ENCODE measurements around the gene NUTM2G. TPM values are rescaled to one million over a fixed set of nuclear protein-coding genes. Genes with fewer than 3 reads are reported as not detected.
"Not testable (repeated sequence)": the region's sequence is repeated elsewhere in the genome, so short reads cannot be mapped to it uniquely, and the experiment has no call there.

NUTM2G gene
- total and polyA plus RNA-seq, 2 of the 4 experiments (the other 2 are of a cell fraction) = not detected

GRCh38 chr9:96940982-96941381 lies 12.3 kb downstream of the NUTM2G start:
- H3K27me3 ChIP-seq (ENCODE audit: control insufficient read depth, insufficient read depth, low read length) = not testable (repeated sequence)

GRCh38 chr9:96941628-96942027 lies 13.0 kb downstream of the NUTM2G start:
- H3K9ac ChIP-seq (ENCODE audit: low read depth, low read length); H3K36me3 ChIP-seq (ENCODE audit: control insufficient read depth, insufficient read depth, low read length); H2BK120ac ChIP-seq (ENCODE audit: low read depth, low read length); intact Hi-C loops (cut with micrococcal nuclease); ATAC-seq (ENCODE audit: low read depth); H3K4me3 ChIP-seq (ENCODE audit: insufficient read depth, low read depth, low read length); POLR2A ChIA-PET (ENCODE audit: unreplicated experiment); H4K20me1 ChIP-seq (ENCODE audit: insufficient read depth, low read length); H3K4me1 ChIP-seq (ENCODE audit: control insufficient read depth, insufficient read depth, low read length); H4K91ac ChIP-seq (ENCODE audit: insufficient read depth, low read depth, low read length); H3K14ac ChIP-seq (replicated peaks; ENCODE audit: low read depth, low read length); H3K56ac ChIP-seq (ENCODE audit: extremely low read depth, insufficient read depth, low read length); H2AFZ ChIP-seq (replicated peaks; ENCODE audit: low read length, poor library complexity); H2AK5ac ChIP-seq (ENCODE audit: low read depth, low read length); H2BK5ac ChIP-seq (ENCODE audit: low read depth, low read length, poor library complexity, severe bottlenecking); DNase-seq; H4K8ac ChIP-seq (ENCODE audit: low read depth in 2 of 2, low read length in 2 of 2); H2AK9ac ChIP-seq (replicated peaks; ENCODE audit: low read depth, low read length, poor library complexity); H3K18ac ChIP-seq (ENCODE audit: low read depth, low read length); H3K79me1 ChIP-seq (ENCODE audit: low read depth in 1 of 2, low read length in 2 of 2); H3K23ac ChIP-seq (ENCODE audit: low read depth, low read length); H2BK15ac ChIP-seq (ENCODE audit: low read depth, low read length); H3K9me3 ChIP-seq (ENCODE audit: control insufficient read depth, insufficient read depth, low read length); H2BK20ac ChIP-seq (ENCODE audit: low read depth, low read length); in situ Hi-C loops (cut with MboI; ENCODE audit: low sequenced_read_pairs); H3K27ac ChIP-seq (ENCODE audit: insufficient read depth, low read length); H3K9me1 ChIP-seq (ENCODE audit: insufficient read depth, low read length); dilution Hi-C loops (cut with HindIII; ENCODE audit: low sequenced_read_pairs, unreplicated experiment); CTCF ChIA-PET; H3K4ac ChIP-seq (ENCODE audit: low read depth, low read length); H3K4me2 ChIP-seq (ENCODE audit: low read depth, low read length); H3K27me3 ChIP-seq (ENCODE audit: control insufficient read depth, insufficient read depth, low read length); H4K5ac ChIP-seq (ENCODE audit: low read depth, low read length); BruUV-seq (replicated peaks): not testable (repeated sequence)
- no CpG with 5 or more reads among the region's 8 CpGs for WGBS, 2 experiments (ENCODE audit: extremely low coverage in 2 of 2, insufficient read length in 1 of 2)

More at GRCh38 chr9:96940982-96941381, 12.3 kb downstream of the NUTM2G start:
- H4K8ac ChIP-seq (ENCODE audit: low read depth in 2 of 2, low read length in 2 of 2); H4K91ac ChIP-seq (ENCODE audit: insufficient read depth, low read depth, low read length); H4K20me1 ChIP-seq (ENCODE audit: insufficient read depth, low read length); H2AK9ac ChIP-seq (replicated peaks; ENCODE audit: low read depth, low read length, poor library complexity); in situ Hi-C loops (cut with MboI; ENCODE audit: low sequenced_read_pairs); H2AFZ ChIP-seq (replicated peaks; ENCODE audit: low read length, poor library complexity); BruUV-seq (replicated peaks); H4K5ac ChIP-seq (ENCODE audit: low read depth, low read length); intact Hi-C loops (cut with micrococcal nuclease); DNase-seq; H3K9ac ChIP-seq (ENCODE audit: low read depth, low read length); H3K9me3 ChIP-seq (ENCODE audit: control insufficient read depth, insufficient read depth, low read length); H3K23ac ChIP-seq (ENCODE audit: low read depth, low read length); H3K79me1 ChIP-seq (ENCODE audit: low read depth in 1 of 2, low read length in 2 of 2); H3K4ac ChIP-seq (ENCODE audit: low read depth, low read length); H2BK20ac ChIP-seq (ENCODE audit: low read depth, low read length); ATAC-seq (ENCODE audit: low read depth); H3K18ac ChIP-seq (ENCODE audit: low read depth, low read length); H2BK15ac ChIP-seq (ENCODE audit: low read depth, low read length); H3K14ac ChIP-seq (replicated peaks; ENCODE audit: low read depth, low read length); H3K9me1 ChIP-seq (ENCODE audit: insufficient read depth, low read length); H3K56ac ChIP-seq (ENCODE audit: extremely low read depth, insufficient read depth, low read length); H3K4me2 ChIP-seq (ENCODE audit: low read depth, low read length); H3K4me3 ChIP-seq (ENCODE audit: insufficient read depth, low read depth, low read length); CTCF ChIA-PET; H2BK120ac ChIP-seq (ENCODE audit: low read depth, low read length); H2AK5ac ChIP-seq (ENCODE audit: low read depth, low read length); H3K27ac ChIP-seq (ENCODE audit: insufficient read depth, low read length); H3K4me1 ChIP-seq (ENCODE audit: control insufficient read depth, insufficient read depth, low read length); H3K36me3 ChIP-seq (ENCODE audit: control insufficient read depth, insufficient read depth, low read length); H2BK5ac ChIP-seq (ENCODE audit: low read depth, low read length, poor library complexity, severe bottlenecking); POLR2A ChIA-PET (ENCODE audit: unreplicated experiment); dilution Hi-C loops (cut with HindIII; ENCODE audit: low sequenced_read_pairs, unreplicated experiment): not testable (repeated sequence)
- no CpG with 5 or more reads among the region's 7 CpGs for WGBS, 2 experiments (ENCODE audit: extremely low coverage in 2 of 2, insufficient read length in 1 of 2)
